BJ (cell line): Measurements from ENCODE around the gene LRIT3. TPM values are rescaled to one million over a fixed set of nuclear protein-coding genes. Genes with fewer than 3 reads are reported as not detected.

Experiments
- CTCF ChIA-PET: fragments of 350-600 bp; formaldehyde crosslinking; extraction: SDS; loops from one replicate; lab custom pipeline; 2021; ENCODE audit warnings: antibody characterized with exemption, inconsistent platforms; lab: Yijun Ruan, JAX
- POLR2A ChIA-PET: fragments of 300-600 bp; sonication (Branson Sonifier 250); formaldehyde crosslinking; extraction: SDS; loops from one replicate; lab custom pipeline; 2021; ENCODE audit warnings: antibody characterized with exemption; lab: Charles Lee
- DNase-seq: peaks from one replicate; pipeline ENCODE4 v3.0.0-alpha.2; 2011; ENCODE audit warnings: low read depth
- H3K27me3 ChIP-seq: 2 replicates; pipeline ENCODE4 v1.6.0; 2011; ENCODE audit warnings: low read length; ENCODE audit not compliant: control insufficient read depth, insufficient read depth
- H3K36me3 ChIP-seq: 2 replicates; pipeline ENCODE4 v1.5.1; 2011; ENCODE audit warnings: low read length; ENCODE audit not compliant: control insufficient read depth, insufficient read depth
- H3K4me3 ChIP-seq: 2 replicates; pipeline ENCODE4 v1.5.1; 2011; ENCODE audit warnings: low read depth, mild to moderate bottlenecking, control low read depth, low read length
- CTCF ChIP-seq: IDR thresholded peaks from 2 replicates; pipeline ENCODE4 v1.5.1; 2011; ENCODE audit warnings: low read depth, mild to moderate bottlenecking, control low read depth, inconsistent platforms, low read length, moderate library complexity; ENCODE audit not compliant: insufficient read depth
- polyA plus RNA-seq: library from polyadenylated mRNA; depleted of rRNA; stranded (reverse); fragments of >200 nt; gene quantifications from 2 replicates; pipeline ENCODE4 v1.2.3, GENCODE V29; 2011

The LRIT3 gene
- polyA plus RNA-seq, 1 experiment, result 0.01 TPM

- no peak overlapping the region for H3K4me3 ChIP-seq
- no peak for DNase-seq
- no peaks in the 10 kb centered on the region for H3K36me3 ChIP-seq
- no peaks in the 10 kb centered on the region for H3K27me3 ChIP-seq
- POLR2A ChIA-PET, result no interaction called here
- CTCF ChIA-PET, result interaction anchor here (1.3 kb wide), 1 partner anchor 437 kb away, joined by 4 read pairs; no protein-coding TSS in a partner anchor
- no peak for TF ChIP-seq CTCF
Observed at GRCh38 chr4:109861916-109862511, 14.1 kb downstream of the LRIT3 start.

GRCh38 chr4:109864134-109864533 lies 16.2 kb downstream of the LRIT3 start:
- Histone ChIP-seq H3K36me3 (no peaks in the 10 kb centered on the region), H3K27me3 (no peaks in the 10 kb centered on the region), H3K4me3 (no peak overlapping the region)
- no peak for DNase-seq
- TF ChIP-seq CTCF, result no peak
- POLR2A ChIA-PET, result no interaction called here
- CTCF ChIA-PET, result no interaction called here

GRCh38 chr4:109870061-109870460 lies 22.2 kb downstream of the LRIT3 start:
- POLR2A ChIA-PET, result no interaction called here

GRCh38 chr4:109872065-109872464 lies 24.2 kb downstream of the LRIT3 start:
- no peak for DNase-seq
- POLR2A ChIA-PET, result no interaction called here

More at GRCh38 chr4:109870061-109870460, 22.2 kb downstream of the LRIT3 start:
- no peak overlapping the region for H3K4me3 ChIP-seq
- TF ChIP-seq CTCF, result no peak
- DNase-seq, result no peak
- H3K27me3 ChIP-seq, result no peaks in the 10 kb centered on the region
- CTCF ChIA-PET, result interaction anchor here (0.9 kb wide), 1 partner anchor 9 kb away, joined by 3 read pairs; no protein-coding TSS in a partner anchor
- no peaks in the 10 kb centered on the region for H3K36me3 ChIP-seq

More at GRCh38 chr4:109872065-109872464, 24.2 kb downstream of the LRIT3 start:
- H3K27me3 ChIP-seq, result no peaks in the 10 kb centered on the region
- no peaks in the 10 kb centered on the region for H3K36me3 ChIP-seq
- H3K4me3 ChIP-seq, result no peak overlapping the region
- no peak for TF ChIP-seq CTCF
- CTCF ChIA-PET, result no interaction called here
